ENCODE data around the gene LDHD.
"Not testable (repeated sequence)": the region's sequence is repeated elsewhere in the genome, so short reads cannot be mapped to it uniquely, and the experiment has no call there.

LDHD gene

GRCh38 chr16:75093598-75094540, 22.7 kb downstream of the LDHD start:
- no peaks in the 10 kb centered on the region for H3K9me3 Mint-ChIP-seq
- H3K4me1 Mint-ChIP-seq = peaks cover 49% of the 10 kb centered on the region
- TF ChIP-seq, protein P1, sequence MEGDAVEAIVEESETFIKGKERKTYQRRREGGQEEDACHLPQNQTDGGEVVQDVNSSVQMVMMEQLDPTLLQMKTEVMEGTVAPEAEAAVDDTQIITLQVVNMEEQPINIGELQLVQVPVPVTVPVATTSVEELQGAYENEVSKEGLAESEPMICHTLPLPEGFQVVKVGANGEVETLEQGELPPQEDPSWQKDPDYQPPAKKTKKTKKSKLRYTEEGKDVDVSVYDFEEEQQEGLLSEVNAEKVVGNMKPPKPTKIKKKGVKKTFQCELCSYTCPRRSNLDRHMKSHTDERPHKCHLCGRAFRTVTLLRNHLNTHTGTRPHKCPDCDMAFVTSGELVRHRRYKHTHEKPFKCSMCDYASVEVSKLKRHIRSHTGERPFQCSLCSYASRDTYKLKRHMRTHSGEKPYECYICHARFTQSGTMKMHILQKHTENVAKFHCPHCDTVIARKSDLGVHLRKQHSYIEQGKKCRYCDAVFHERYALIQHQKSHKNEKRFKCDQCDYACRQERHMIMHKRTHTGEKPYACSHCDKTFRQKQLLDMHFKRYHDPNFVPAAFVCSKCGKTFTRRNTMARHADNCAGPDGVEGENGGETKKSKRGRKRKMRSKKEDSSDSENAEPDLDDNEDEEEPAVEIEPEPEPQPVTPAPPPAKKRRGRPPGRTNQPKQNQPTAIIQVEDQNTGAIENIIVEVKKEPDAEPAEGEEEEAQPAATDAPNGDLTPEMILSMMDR (IDR thresholded peaks at IDR 0.05; ENCODE audit: unreplicated experiment in 3 of 3) = no peak
- no peak overlapping the region for H3K4me3 Mint-ChIP-seq
- H3K27me3 Mint-ChIP-seq (ENCODE audit: low read depth) = no peaks in the 10 kb centered on the region
- H3K27ac Mint-ChIP-seq = no peak overlapping the region
- H3K36me3 Mint-ChIP-seq (ENCODE audit: low read depth) = peaks cover 13% of the 10 kb centered on the region

GRCh38 chr16:75092777-75093176, 23.8 kb downstream of the LDHD start:
- Mint-ChIP-seq H3K36me3 (ENCODE audit: low read depth) (peaks cover 13% of the 10 kb centered on the region), H3K9me3 (no peaks in the 10 kb centered on the region), H3K4me3 (no peak overlapping the region), H3K27ac (no peak overlapping the region), H3K4me1 (peaks cover 51% of the 10 kb centered on the region), H3K27me3 (ENCODE audit: low read depth) (no peaks in the 10 kb centered on the region)
- TF ChIP-seq, protein P1 (IDR thresholded peaks at IDR 0.05; ENCODE audit: unreplicated experiment in 3 of 3) = no peak

- H3K4me1 Mint-ChIP-seq = peaks cover 56% of the 10 kb centered on the region
- H3K4me3 Mint-ChIP-seq; H3K27me3 Mint-ChIP-seq (ENCODE audit: low read depth); H3K36me3 Mint-ChIP-seq (ENCODE audit: low read depth); H3K27ac Mint-ChIP-seq; H3K9me3 Mint-ChIP-seq: not testable (repeated sequence)
Measured at GRCh38 chr16:75091619-75092018, 25.0 kb downstream of the LDHD start.

DNA sequence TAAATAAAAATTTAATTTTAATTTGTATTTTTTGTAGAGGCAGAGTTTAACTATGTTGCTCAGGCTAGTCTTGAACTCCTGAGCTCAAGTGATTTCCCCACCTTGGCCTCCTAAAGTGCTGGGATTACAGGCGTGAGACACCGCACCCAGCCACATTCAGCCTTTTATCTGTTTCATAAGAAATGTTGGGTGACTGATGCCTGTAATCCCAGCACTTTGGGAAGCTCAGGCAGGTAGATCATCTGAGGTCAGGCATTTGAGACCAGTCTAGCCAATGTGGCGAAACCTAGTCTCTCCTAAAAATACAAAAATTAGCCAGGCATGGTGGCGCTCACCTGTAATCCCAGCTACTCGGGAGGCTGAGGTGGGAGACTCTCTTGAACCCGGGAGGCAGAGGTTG, 25.7 kb downstream of the LDHD start:
- H3K4me1 Mint-ChIP-seq = peaks cover 56% of the 10 kb centered on the region
- H3K27ac Mint-ChIP-seq; H3K9me3 Mint-ChIP-seq; H3K4me3 Mint-ChIP-seq; H3K36me3 Mint-ChIP-seq (ENCODE audit: low read depth); H3K27me3 Mint-ChIP-seq (ENCODE audit: low read depth): not testable (repeated sequence)

- no peaks in the 10 kb centered on the region for H3K9me3 Mint-ChIP-seq
- H3K4me1 Mint-ChIP-seq = peaks cover 66% of the 10 kb centered on the region
- no peak overlapping the region for H3K27ac Mint-ChIP-seq
- no peak overlapping the region for H3K4me3 Mint-ChIP-seq
- H3K27me3 Mint-ChIP-seq (ENCODE audit: low read depth) = no peaks in the 10 kb centered on the region
- H3K36me3 Mint-ChIP-seq (ENCODE audit: low read depth) = peaks cover 14% of the 10 kb centered on the region
- TF ChIP-seq, protein P1 (IDR thresholded peaks at IDR 0.05; ENCODE audit: unreplicated experiment in 3 of 3) = no peak
Measured at GRCh38 chr16:75089486-75090202, 26.9 kb downstream of the LDHD start.

DNA sequence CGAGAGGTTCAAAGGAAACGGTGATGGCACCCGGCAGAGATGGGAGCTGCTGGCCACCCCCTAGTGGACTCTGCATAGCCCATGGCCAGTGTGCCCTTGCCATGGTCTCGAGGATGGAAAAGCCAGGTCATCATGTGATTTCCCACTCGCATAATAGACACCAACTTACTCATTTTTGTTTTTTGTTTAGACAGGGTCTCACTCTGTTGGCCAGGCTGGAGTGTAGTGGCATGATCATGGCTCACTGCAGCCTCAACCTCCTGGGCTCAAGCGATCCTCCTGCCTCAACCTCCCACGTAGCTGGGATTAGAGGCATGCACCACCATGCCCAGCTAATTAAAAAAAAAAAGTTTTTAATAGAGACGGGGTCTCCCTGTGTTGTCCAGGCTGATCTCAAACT, 27.6 kb downstream of the LDHD start:
- H3K27me3 Mint-ChIP-seq (ENCODE audit: low read depth) = no peaks in the 10 kb centered on the region
- peaks cover 14% of the 10 kb centered on the region for H3K36me3 Mint-ChIP-seq (ENCODE audit: low read depth)
- H3K27ac Mint-ChIP-seq = peak overlapping the region in 1 of 3 experiments; percentile 80
- peaks cover 73% of the 10 kb centered on the region for H3K4me1 Mint-ChIP-seq
- H3K4me3 Mint-ChIP-seq = no peak overlapping the region
- TF ChIP-seq, protein P1 (IDR thresholded peaks at IDR 0.05; ENCODE audit: unreplicated experiment in 3 of 3) = no peak
- no peaks in the 10 kb centered on the region for H3K9me3 Mint-ChIP-seq
